Measurements from ENCODE around the gene CSMD2.

CSMD2 gene

DNA sequence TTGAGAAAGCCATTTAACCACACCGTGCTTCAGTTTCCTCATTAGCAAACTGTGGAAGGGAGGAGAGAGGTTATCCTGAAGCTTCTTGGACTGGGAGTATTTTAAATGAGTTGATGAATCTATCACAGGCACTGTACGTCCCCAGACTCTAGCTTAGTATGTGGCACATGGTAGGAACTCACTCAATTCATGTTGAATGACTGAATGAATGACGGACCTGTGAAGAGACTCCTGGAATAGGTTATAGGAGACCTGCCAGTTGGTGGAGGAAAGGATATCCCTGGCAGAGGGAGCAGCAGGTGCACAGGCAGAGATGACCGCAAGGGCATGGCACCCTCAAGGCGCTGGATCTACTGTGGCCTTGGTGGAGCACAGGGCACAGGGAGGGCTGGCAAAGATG lies 182.6 kb downstream of the CSMD2 start:
- no peak overlapping the region for H2AFZ ChIP-seq (ENCODE audit: low read depth, low read length)
- no peaks in the 10 kb centered on the region for H3K4me1 ChIP-seq (ENCODE audit: low read length)
- H4K20me1 ChIP-seq (ENCODE audit: insufficient read depth, low read length): no peaks in the 10 kb centered on the region
- TF ChIP-seq, protein P1, sequence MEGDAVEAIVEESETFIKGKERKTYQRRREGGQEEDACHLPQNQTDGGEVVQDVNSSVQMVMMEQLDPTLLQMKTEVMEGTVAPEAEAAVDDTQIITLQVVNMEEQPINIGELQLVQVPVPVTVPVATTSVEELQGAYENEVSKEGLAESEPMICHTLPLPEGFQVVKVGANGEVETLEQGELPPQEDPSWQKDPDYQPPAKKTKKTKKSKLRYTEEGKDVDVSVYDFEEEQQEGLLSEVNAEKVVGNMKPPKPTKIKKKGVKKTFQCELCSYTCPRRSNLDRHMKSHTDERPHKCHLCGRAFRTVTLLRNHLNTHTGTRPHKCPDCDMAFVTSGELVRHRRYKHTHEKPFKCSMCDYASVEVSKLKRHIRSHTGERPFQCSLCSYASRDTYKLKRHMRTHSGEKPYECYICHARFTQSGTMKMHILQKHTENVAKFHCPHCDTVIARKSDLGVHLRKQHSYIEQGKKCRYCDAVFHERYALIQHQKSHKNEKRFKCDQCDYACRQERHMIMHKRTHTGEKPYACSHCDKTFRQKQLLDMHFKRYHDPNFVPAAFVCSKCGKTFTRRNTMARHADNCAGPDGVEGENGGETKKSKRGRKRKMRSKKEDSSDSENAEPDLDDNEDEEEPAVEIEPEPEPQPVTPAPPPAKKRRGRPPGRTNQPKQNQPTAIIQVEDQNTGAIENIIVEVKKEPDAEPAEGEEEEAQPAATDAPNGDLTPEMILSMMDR (IDR thresholded peaks at IDR 0.05; ENCODE audit: low read depth, low read length): no peak
- TF ChIP-seq EZH2phosphoT487 (IDR thresholded peaks at IDR 0.05; ENCODE audit: low read depth): no peak
- H3K4me2 ChIP-seq (ENCODE audit: low read length): no peak overlapping the region
- H3K27me3 ChIP-seq (ENCODE audit: low read depth, low read length): 0 out of 2 replicates have a peak, but pooled peaks cover 16% of the 10 kb centered on the region
- no peak overlapping the region for H3K27ac ChIP-seq (ENCODE audit: low read length)
- no peaks in the 10 kb centered on the region for H3K79me2 ChIP-seq (ENCODE audit: low read length)
- H3K36me3 ChIP-seq (replicated peaks; ENCODE audit: low read depth, low read length): no peaks in the 10 kb centered on the region
- no peak overlapping the region for H3K4me3 ChIP-seq (ENCODE audit: low read length)
- H3K9me3 ChIP-seq (ENCODE audit: insufficient read depth, low read length): no peaks in the 10 kb centered on the region
- H3K9ac ChIP-seq (ENCODE audit: low read length): no peak overlapping the region

DNA sequence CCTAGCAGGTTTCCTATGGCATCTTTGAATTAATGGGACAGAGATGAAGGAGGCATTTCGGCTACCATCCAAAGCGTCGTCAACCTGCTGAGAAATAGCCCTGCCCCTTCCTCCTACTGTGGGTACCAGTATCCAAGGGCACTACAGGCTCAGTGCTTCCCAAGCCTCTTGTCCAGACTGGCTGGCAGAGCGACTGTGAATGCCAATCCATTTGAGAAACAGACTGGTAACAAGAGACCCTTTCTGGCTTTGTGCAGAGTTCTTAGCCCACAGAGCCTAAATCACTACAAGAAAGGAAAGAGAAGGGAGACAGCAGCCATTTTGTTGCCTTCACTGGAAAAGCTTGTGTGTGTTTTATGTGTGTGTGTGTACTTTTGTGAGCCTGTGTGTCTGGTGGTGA lies 185.7 kb downstream of the CSMD2 start:
- Histone ChIP-seq H2AFZ (ENCODE audit: low read depth, low read length) (no peak overlapping the region), H3K9ac (ENCODE audit: low read length) (no peak overlapping the region), H3K4me2 (ENCODE audit: low read length) (no peak overlapping the region), H3K27me3 (ENCODE audit: low read depth, low read length) (0 out of 2 replicates have a peak, but pooled peaks cover 17% of the 10 kb centered on the region), H3K36me3 (replicated peaks; ENCODE audit: low read depth, low read length) (no peaks in the 10 kb centered on the region), H3K4me1 (ENCODE audit: low read length) (no peaks in the 10 kb centered on the region), H3K79me2 (ENCODE audit: low read length) (no peaks in the 10 kb centered on the region), H4K20me1 (ENCODE audit: insufficient read depth, low read length) (no peaks in the 10 kb centered on the region), H3K4me3 (ENCODE audit: low read length) (no peak overlapping the region), H3K9me3 (ENCODE audit: insufficient read depth, low read length) (no peaks in the 10 kb centered on the region), H3K27ac (ENCODE audit: low read length) (no peak overlapping the region)
- no peak for TF ChIP-seq EZH2phosphoT487 (IDR thresholded peaks at IDR 0.05; ENCODE audit: low read depth)
- TF ChIP-seq, protein P1 (IDR thresholded peaks at IDR 0.05; ENCODE audit: low read depth, low read length): no peak

DNA sequence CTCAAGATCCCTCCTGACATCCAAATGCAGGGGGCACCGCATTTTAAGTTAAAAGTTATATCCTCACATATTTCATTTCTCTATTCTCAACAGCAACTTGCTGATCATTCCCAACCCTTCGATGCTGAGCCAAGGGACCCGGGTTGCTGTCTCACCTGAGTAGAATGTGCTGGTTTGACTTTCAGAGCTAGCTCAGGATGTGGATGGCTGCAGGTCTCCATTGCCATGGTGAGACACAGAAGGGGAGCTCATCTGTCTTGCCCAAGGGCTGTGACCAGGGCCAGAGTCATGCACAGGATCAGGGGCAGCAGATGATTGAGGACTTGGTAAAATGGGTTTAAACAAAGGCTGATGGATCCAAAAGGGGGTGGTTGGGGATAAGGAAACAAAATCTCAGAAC lies 189.1 kb downstream of the CSMD2 start:
- Histone ChIP-seq H4K20me1 (ENCODE audit: insufficient read depth, low read length) (no peaks in the 10 kb centered on the region), H3K27me3 (ENCODE audit: low read depth, low read length) (0 out of 2 replicates have a peak, but pooled peaks cover 13% of the 10 kb centered on the region), H3K79me2 (ENCODE audit: low read length) (no peaks in the 10 kb centered on the region), H3K9ac (ENCODE audit: low read length) (no peak overlapping the region), H2AFZ (ENCODE audit: low read depth, low read length) (no peak overlapping the region), H3K27ac (ENCODE audit: low read length) (no peak overlapping the region), H3K4me3 (ENCODE audit: low read length) (no peak overlapping the region), H3K4me2 (ENCODE audit: low read length) (no peak overlapping the region), H3K9me3 (ENCODE audit: insufficient read depth, low read length) (no peaks in the 10 kb centered on the region), H3K36me3 (replicated peaks; ENCODE audit: low read depth, low read length) (no peaks in the 10 kb centered on the region), H3K4me1 (ENCODE audit: low read length) (no peaks in the 10 kb centered on the region)
- TF ChIP-seq, protein P1 (IDR thresholded peaks at IDR 0.05; ENCODE audit: low read depth, low read length): no peak
- no peak for TF ChIP-seq EZH2phosphoT487 (IDR thresholded peaks at IDR 0.05; ENCODE audit: low read depth)

DNA sequence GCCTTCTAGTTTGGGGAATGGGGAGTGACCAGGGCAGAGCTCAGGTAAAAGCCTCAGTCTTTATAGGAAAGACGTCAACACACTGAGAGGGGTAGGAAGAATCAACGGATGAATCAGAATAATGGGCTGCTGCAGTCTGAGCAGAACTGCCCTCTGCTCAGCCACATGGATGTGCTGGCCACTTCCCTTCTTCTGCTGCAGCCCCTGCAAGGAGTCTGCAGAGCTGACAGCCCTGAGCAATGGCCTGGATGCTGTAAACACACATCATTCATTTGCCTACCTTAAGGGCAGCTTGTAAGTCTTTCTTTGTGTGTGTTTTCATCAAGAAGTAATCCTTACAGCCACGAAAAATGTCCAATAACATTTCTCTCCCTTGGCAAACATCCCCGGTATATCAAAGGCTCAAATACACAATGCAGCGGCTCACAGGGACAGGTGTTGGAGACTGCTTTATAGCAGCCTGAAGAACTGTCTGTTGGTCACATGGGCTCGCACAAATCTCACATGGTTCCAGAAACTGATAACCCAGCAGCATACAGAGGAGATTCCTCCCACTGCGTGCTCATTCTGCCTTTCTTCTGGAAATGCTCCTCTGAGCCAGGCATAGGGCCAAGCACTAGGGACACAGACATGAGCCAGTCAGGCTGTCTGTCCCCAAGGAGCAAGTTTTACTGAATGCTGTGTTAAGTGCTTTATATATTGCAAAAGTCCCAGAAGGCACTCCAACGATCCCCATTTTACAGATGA lies 191.1 kb downstream of the CSMD2 start:
- no peaks in the 10 kb centered on the region for H3K9me3 ChIP-seq (ENCODE audit: insufficient read depth, low read length)
- no peaks in the 10 kb centered on the region for H3K79me2 ChIP-seq (ENCODE audit: low read length)
- no peak overlapping the region for H3K4me3 ChIP-seq (ENCODE audit: low read length)
- TF ChIP-seq, protein P1 (IDR thresholded peaks at IDR 0.05; ENCODE audit: low read depth, low read length): no peak
- no peak for TF ChIP-seq EZH2phosphoT487 (IDR thresholded peaks at IDR 0.05; ENCODE audit: low read depth)
- H2AFZ ChIP-seq (ENCODE audit: low read depth, low read length): no peak overlapping the region
- no peak overlapping the region for H3K27ac ChIP-seq (ENCODE audit: low read length)
- H3K36me3 ChIP-seq (replicated peaks; ENCODE audit: low read depth, low read length): no peaks in the 10 kb centered on the region
- H3K27me3 ChIP-seq (ENCODE audit: low read depth, low read length): 0 out of 2 replicates have a peak, but pooled peaks cover 13% of the 10 kb centered on the region
- H4K20me1 ChIP-seq (ENCODE audit: insufficient read depth, low read length): no peaks in the 10 kb centered on the region
- H3K9ac ChIP-seq (ENCODE audit: low read length): no peak overlapping the region
- H3K4me1 ChIP-seq (ENCODE audit: low read length): no peaks in the 10 kb centered on the region
- H3K4me2 ChIP-seq (ENCODE audit: low read length): no peak overlapping the region
